HG03521 (cell line): Measurements from ENCODE around the gene NPDC1.
"Not testable (repeated sequence)": the region's sequence is repeated elsewhere in the genome, so short reads cannot be mapped to it uniquely, and the experiment has no call there.

Source experiments
- ATAC-seq: cut with Tn5 transposase; IDR thresholded peaks from one replicate; pipeline ENCODE4 v1.9.1; 2021; ENCODE audit warnings: mild to moderate bottlenecking, moderate library complexity; ENCODE audit not compliant: unreplicated experiment

NPDC1 gene

GRCh38 chr9:137013571-137013940 lies 32.4 kb downstream of the NPDC1 start:
- no peak for ATAC-seq

- no peak for ATAC-seq
Measured at GRCh38 chr9:137012694-137013570, 33.0 kb downstream of the NPDC1 start.

GRCh38 chr9:137011907-137012675 lies 33.9 kb downstream of the NPDC1 start:
- no peak for ATAC-seq

- ATAC-seq, result no peak
Measured at GRCh38 chr9:137011156-137011555, 34.8 kb downstream of the NPDC1 start.

- ATAC-seq, result no peak
Measured at GRCh38 chr9:137009938-137010732, 35.8 kb downstream of the NPDC1 start.

- ATAC-seq, result no peak
Measured at GRCh38 chr9:137009217-137009616, 36.8 kb downstream of the NPDC1 start.

- ATAC-seq, result no peak
Measured at GRCh38 chr9:137008312-137008711, 37.7 kb downstream of the NPDC1 start.

GRCh38 chr9:137007816-137008270 lies 38.1 kb downstream of the NPDC1 start:
- no peak for ATAC-seq

GRCh38 chr9:137007108-137007815 lies 38.7 kb downstream of the NPDC1 start:
- ATAC-seq, result no peak

- no peak for ATAC-seq
Measured at GRCh38 chr9:137006116-137007003, 39.6 kb downstream of the NPDC1 start.

GRCh38 chr9:137004285-137004684 lies 41.7 kb downstream of the NPDC1 start:
- ATAC-seq, result not testable (repeated sequence)

- no peak for ATAC-seq
Measured at GRCh38 chr9:137002646-137003041, 43.3 kb downstream of the NPDC1 start.

- ATAC-seq, result no peak
Measured at GRCh38 chr9:137001857-137002645, 43.9 kb downstream of the NPDC1 start.

- peak; percentile 63 for ATAC-seq
Measured at GRCh38 chr9:137000177-137000930, 45.6 kb downstream of the NPDC1 start.

- no peak for ATAC-seq
Measured at GRCh38 chr9:136997830-136998234, 48.1 kb downstream of the NPDC1 start.

GRCh38 chr9:136997371-136997770 lies 48.6 kb downstream of the NPDC1 start:
- no peak for ATAC-seq

GRCh38 chr9:136996361-136997292 lies 49.4 kb downstream of the NPDC1 start, which contains the start of gene CLIC3:
Gene CLIC3 (minus strand): TSS chr9:136996568. CDS start chr9:136996543, 25 bp downstream.
- no peak for ATAC-seq
